Lower leg skin (tissue), 3 donors: ENCODE measurements around the gene GPR137B.

Source experiments
- CTCF ChIP-seq, 3 donors: fragments of 450-650 bp; IDR thresholded peaks; one replicate each; pipeline ENCODE4 v1.5.1; 2016; ENCODE audit warnings: antibody characterized with exemption in 3 of 3, mild to moderate bottlenecking in 3 of 3, moderate library complexity in 2 of 3
- POLR2A ChIP-seq, 2 donors: fragments of 450-650 bp; IDR thresholded peaks; one replicate each; pipeline ENCODE4 v1.6.1; 2016 to 2017; ENCODE audit warnings: antibody characterized with exemption in 2 of 2, mild to moderate bottlenecking in 1 of 2, moderate library complexity in 1 of 2

- TF ChIP-seq POLR2A (IDR thresholded peaks at IDR 0.05) (no peak), CTCF (IDR thresholded peaks at IDR 0.05) (no peak)
These were observed 30.1 kb upstream of the GPR137B start for GRCh38 chr1:236112332-236112627.
